ENCODE results near the gene ASTL.

Gene ASTL

DNA sequence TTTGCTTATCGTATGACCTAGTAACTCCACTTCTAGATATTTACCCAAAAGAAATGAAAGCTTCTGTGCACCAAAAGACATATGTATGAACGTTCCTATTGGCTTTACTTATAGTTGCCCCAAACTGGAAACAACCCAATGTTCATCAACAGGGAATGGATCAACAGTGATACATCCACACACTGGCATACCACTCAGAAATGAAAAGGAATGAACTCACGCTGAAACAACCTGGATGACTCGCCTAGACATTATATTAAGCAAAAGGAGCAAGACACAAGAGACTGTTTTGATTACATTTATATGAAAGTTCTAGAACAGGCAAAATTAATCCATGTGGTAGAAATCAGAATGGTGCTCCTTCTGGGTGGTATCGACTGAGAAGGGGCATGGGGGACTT lies 40.9 kb downstream of the ASTL start:
- H3K36me3 ChIP-seq (replicated peaks), result no peaks in the 10 kb centered on the region
- no peak for DNase-seq
- TF ChIP-seq, protein P1, sequence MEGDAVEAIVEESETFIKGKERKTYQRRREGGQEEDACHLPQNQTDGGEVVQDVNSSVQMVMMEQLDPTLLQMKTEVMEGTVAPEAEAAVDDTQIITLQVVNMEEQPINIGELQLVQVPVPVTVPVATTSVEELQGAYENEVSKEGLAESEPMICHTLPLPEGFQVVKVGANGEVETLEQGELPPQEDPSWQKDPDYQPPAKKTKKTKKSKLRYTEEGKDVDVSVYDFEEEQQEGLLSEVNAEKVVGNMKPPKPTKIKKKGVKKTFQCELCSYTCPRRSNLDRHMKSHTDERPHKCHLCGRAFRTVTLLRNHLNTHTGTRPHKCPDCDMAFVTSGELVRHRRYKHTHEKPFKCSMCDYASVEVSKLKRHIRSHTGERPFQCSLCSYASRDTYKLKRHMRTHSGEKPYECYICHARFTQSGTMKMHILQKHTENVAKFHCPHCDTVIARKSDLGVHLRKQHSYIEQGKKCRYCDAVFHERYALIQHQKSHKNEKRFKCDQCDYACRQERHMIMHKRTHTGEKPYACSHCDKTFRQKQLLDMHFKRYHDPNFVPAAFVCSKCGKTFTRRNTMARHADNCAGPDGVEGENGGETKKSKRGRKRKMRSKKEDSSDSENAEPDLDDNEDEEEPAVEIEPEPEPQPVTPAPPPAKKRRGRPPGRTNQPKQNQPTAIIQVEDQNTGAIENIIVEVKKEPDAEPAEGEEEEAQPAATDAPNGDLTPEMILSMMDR (IDR thresholded peaks at IDR 0.05; ENCODE audit: low read depth, low read length, missing control alignments), result no peak
- no peak overlapping the region for H3K27ac ChIP-seq
- in situ Hi-C loops (cut with HindIII; ENCODE audit: low pct_ligation_motif_present, low sequenced_read_pairs), result no loop called here
- H3K27me3 ChIP-seq (replicated peaks), result no peaks in the 10 kb centered on the region
- H3K4me3 ChIP-seq (ENCODE audit: low read depth, low read length), result no peak overlapping the region

DNA sequence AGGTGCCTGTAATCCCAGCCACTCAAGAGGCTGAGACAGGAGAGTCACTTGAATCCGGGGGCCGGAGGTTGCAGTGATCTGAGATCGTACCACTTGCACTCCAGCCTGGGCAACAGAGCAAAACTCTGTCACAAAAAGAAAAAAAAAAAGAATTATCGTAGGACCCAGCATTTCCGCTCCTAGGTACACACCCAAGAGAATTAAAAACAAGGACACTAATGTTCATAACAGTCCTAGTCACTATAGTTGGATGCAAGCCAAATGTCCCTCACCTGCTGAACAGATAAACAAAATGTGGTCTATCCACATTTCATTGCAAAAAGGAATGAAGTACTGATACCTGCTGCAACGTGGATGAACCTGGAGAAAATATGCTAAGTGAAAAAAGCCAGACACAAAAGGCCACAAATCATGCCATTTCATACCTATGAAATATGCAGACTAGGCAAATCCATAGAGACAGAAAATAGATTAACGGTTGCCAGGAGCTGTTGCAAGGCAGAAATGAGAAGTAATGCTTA lies 43.1 kb downstream of the ASTL start:
- in situ Hi-C loops (cut with HindIII; ENCODE audit: low pct_ligation_motif_present, low sequenced_read_pairs), result no loop called here
- DNase-seq, result no peak
- H3K36me3 ChIP-seq (replicated peaks), result no peaks in the 10 kb centered on the region
- H3K27ac ChIP-seq, result no peak overlapping the region
- no peaks in the 10 kb centered on the region for H3K27me3 ChIP-seq (replicated peaks)
- H3K4me3 ChIP-seq (ENCODE audit: low read depth, low read length), result no peak overlapping the region
- TF ChIP-seq, protein P1 (IDR thresholded peaks at IDR 0.05; ENCODE audit: low read depth, low read length, missing control alignments), result no peak

DNA sequence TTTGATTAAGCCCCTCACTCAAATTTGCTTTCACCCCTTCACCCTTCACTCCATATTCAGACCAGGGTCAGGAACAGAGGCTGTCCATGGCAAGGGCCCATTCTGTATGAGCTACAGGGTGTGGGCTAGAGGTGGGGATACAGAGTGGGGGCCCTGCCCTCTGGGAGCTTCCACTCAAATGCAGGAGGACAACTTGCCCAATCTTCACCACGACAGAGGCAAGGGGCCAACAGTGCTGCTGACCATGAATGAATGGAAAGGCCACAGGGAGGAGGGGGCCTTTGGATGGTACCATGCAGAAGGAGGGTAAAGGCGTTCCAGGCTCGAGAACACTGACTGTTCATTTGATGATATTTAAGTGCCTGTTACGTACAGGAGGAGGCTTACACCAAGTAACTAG lies 44.8 kb downstream of the ASTL start:
- in situ Hi-C loops (cut with HindIII; ENCODE audit: low pct_ligation_motif_present, low sequenced_read_pairs), result no loop called here
- TF ChIP-seq, protein P1 (IDR thresholded peaks at IDR 0.05; ENCODE audit: low read depth, low read length, missing control alignments), result no peak
- Histone ChIP-seq H3K4me3 (ENCODE audit: low read depth, low read length) (no peak overlapping the region), H3K36me3 (replicated peaks) (no peaks in the 10 kb centered on the region), H3K27me3 (replicated peaks) (no peaks in the 10 kb centered on the region), H3K27ac (no peak overlapping the region)
- no peak for DNase-seq

DNA sequence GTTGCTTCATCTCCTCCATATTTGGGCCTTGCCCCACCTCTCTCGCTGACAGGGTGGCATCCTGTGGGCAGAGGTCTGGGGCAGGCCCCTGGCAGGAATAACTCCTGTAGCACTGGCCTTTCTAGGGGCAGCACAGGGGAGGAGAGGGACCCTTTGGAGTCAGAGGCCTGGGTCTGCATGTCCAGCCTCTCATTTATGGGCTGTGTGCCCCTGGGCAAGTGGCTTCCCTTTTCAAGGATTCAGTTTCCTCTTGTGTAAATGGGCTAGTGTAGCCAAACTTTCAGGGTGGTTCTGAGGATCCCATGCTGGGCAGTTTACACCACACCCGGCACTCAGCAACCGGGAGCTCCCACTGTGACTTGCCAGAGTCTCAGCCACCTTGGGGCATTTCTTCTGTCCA lies 45.4 kb downstream of the ASTL start:
- DNase-seq, result no peak
- in situ Hi-C loops (cut with HindIII; ENCODE audit: low pct_ligation_motif_present, low sequenced_read_pairs), result no loop called here
- no peak overlapping the region for H3K4me3 ChIP-seq (ENCODE audit: low read depth, low read length)
- TF ChIP-seq, protein P1 (IDR thresholded peaks at IDR 0.05; ENCODE audit: low read depth, low read length, missing control alignments), result no peak
- no peaks in the 10 kb centered on the region for H3K27me3 ChIP-seq (replicated peaks)
- no peak overlapping the region for H3K27ac ChIP-seq
- H3K36me3 ChIP-seq (replicated peaks), result no peaks in the 10 kb centered on the region

DNA sequence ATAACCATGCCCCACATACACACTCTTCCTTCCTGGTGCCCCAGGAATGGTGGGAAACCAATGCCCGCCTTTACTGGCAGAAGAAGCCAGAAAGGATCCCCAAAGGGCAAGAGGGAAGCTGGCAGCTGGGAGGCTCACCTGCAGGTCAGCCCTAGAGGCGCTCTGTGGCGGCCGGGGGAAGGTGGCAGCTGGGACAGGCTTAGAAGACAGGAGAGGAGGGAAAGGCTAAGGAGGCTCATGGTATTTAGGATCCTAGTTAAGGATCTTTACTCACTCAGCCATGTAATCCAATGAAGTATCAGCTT lies 45.8 kb downstream of the ASTL start:
- in situ Hi-C loops (cut with HindIII; ENCODE audit: low pct_ligation_motif_present, low sequenced_read_pairs), result no loop called here
- H3K36me3 ChIP-seq (replicated peaks), result no peaks in the 10 kb centered on the region
- TF ChIP-seq, protein P1 (IDR thresholded peaks at IDR 0.05; ENCODE audit: low read depth, low read length, missing control alignments), result no peak
- H3K27me3 ChIP-seq (replicated peaks), result no peaks in the 10 kb centered on the region
- DNase-seq, result no peak
- H3K4me3 ChIP-seq (ENCODE audit: low read depth, low read length), result no peak overlapping the region
- no peak overlapping the region for H3K27ac ChIP-seq
